Transverse colon (tissue), 4 donors: ENCODE results near the gene MEN1. TPM values are rescaled to one million over a fixed set of nuclear protein-coding genes. Genes with fewer than 3 reads are reported as not detected.

Experiments used
- DNase-seq: peaks from one replicate; pipeline ENCODE4 v3.0.0-alpha.2; 2019
- H3K27ac ChIP-seq, 4 donors: fragments of 200-600 bp; sonication (generic); 2 replicates each; pipeline ENCODE4 v1.5.1; 2016 to 2018; ENCODE audit warnings: inconsistent platforms in 4 of 4
- H3K27me3 ChIP-seq: fragments of 200-600 bp; sonication (generic); 2 replicates; pipeline ENCODE4 v1.5.1; 2017; ENCODE audit warnings: inconsistent platforms
- H3K36me3 ChIP-seq, 4 donors: fragments of 200-600 bp; sonication (generic); 2 replicates each; pipeline ENCODE4 v1.5.1; 2017 to 2019; ENCODE audit warnings: inconsistent platforms in 4 of 4
- H3K4me1 ChIP-seq, 4 donors: fragments of 200-600 bp; sonication (generic); 2 replicates each; pipeline ENCODE4 v1.5.1; 2017 to 2020; ENCODE audit warnings: inconsistent platforms in 4 of 4
- H3K4me3 ChIP-seq, 4 donors: fragments of 200-600 bp; sonication (generic); 1 replicate in 1 of 4; 2 replicates in 3 of 4; pipeline versions ENCODE4 v1.5.1 to v1.6.1; 2017 to 2019; ENCODE audit warnings: inconsistent platforms in 4 of 4
- H3K9me3 ChIP-seq, 2 donors: fragments of 200-600 bp; sonication (generic); 2 replicates each; pipeline ENCODE4 v1.5.1; 2017 to 2019; ENCODE audit warnings: inconsistent platforms in 2 of 2
- EP300 ChIP-seq: sonication (generic); formaldehyde crosslinking; IDR thresholded peaks from one replicate; pipeline ENCODE4 v1.6.1; 2017; ENCODE audit warnings: antibody characterized with exemption, low read depth
- POLR2A ChIP-seq: fragments of 450-650 bp; IDR thresholded peaks from one replicate; pipeline ENCODE4 v1.6.1; 2016; ENCODE audit warnings: antibody characterized with exemption, mild to moderate bottlenecking, moderate library complexity
- POLR2AphosphoS5 ChIP-seq, 3 donors: sonication (generic); formaldehyde crosslinking; IDR thresholded peaks; one replicate each; pipeline ENCODE4 v1.6.1; 2016; ENCODE audit warnings: antibody characterized with exemption in 3 of 3
- WGBS, 2 donors: methylation state at CpG; one replicate each; pipeline ENCODE4 v1.1.5; 2018; ENCODE audit warnings: low coverage in 1 of 2; 5-methylcytosine and 5-hydroxymethylcytosine counted together
- in situ Hi-C, 4 donors: fragments of 200-750 bp; cut with MboI; loops; one replicate each; pipeline versions ENCODE4 v1.15.0 to v1.15.1; 2017; ENCODE audit warnings: low sequenced_read_pairs in 3 of 4, low pct_ligation_motif_present in 1 of 4, low pct_unique_long_range_greater_than_20kb in 1 of 4
- intact Hi-C: fragments of 100-400 bp; cut with DNase I; formaldehyde crosslinking; loops from one replicate; pipeline ENCODE4 v1.15.1; 2023; ENCODE audit warnings: low total_unique reads
- total RNA-seq, 4 donors: library from RNA; depleted of rRNA; stranded (reverse); fragments of >200 nt; gene quantifications; one replicate each; pipeline ENCODE4 v1.1.0, GENCODE V29; 2016
- TF ChIP-seq, protein P1 (sequence below), 5 experiments: fragments of 200-600 bp in 3 of 5; fragments of 450-650 bp in 2 of 5; sonication (generic) in 3 of 5; IDR thresholded peaks; 1 replicate in 2 of 5; 2 replicates in 3 of 5; pipeline ENCODE4 v1.5.1; 2016 to 2017; ENCODE audit warnings: antibody characterized with exemption in 5 of 5, inconsistent platforms in 3 of 5, mild to moderate bottlenecking in 2 of 5, moderate library complexity in 1 of 5

MEN1 gene
- total RNA-seq, 4 donors from 2014 or later, result 19.5 to 30.3 (median 25.4) TPM

DNA sequence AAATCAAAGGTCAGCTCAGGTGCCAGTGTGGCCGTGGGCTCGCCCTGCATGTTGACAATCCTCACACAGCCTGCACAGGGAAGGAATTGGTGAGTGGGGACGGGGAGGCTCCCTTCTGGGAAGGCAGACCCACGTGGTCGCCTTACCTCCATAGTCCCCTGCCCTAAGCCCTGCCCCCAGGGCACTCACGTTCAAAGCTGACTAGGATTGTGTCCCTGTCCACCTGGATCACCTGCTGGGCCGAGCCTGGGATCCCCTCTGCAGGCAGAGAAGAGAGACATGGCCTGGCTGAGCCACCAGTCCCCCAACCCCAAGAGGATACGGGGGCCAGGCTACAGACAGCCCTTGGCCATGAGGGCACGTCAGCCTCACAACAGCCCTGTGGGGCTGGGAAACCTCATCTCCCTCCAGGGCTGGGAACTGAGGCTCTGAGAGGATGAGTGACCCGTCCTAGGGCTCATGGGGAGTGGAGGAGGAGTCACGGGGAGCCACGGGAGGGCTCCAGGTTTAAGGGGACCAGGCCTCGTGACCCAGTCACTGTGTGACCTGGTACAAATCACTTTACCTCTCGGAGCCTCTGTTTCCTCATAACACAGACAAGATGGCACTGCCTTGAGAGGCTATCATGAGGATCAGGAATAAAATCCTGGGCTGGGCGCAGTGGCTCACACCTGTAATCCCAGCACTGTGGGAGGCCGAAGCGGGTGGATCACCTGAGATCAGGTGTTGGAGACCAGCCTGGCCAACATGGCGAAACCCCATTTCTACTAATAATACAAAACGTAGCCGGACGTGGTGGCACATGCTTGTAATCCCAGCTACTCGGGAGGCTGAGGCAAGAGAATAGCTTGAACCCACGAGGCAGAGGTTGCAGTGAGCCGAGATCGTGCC, 19.9 kb downstream of the MEN1 start:
- TF ChIP-seq POLR2AphosphoS5 (IDR thresholded peaks at IDR 0.05), result no peak
- TF ChIP-seq, protein P1, sequence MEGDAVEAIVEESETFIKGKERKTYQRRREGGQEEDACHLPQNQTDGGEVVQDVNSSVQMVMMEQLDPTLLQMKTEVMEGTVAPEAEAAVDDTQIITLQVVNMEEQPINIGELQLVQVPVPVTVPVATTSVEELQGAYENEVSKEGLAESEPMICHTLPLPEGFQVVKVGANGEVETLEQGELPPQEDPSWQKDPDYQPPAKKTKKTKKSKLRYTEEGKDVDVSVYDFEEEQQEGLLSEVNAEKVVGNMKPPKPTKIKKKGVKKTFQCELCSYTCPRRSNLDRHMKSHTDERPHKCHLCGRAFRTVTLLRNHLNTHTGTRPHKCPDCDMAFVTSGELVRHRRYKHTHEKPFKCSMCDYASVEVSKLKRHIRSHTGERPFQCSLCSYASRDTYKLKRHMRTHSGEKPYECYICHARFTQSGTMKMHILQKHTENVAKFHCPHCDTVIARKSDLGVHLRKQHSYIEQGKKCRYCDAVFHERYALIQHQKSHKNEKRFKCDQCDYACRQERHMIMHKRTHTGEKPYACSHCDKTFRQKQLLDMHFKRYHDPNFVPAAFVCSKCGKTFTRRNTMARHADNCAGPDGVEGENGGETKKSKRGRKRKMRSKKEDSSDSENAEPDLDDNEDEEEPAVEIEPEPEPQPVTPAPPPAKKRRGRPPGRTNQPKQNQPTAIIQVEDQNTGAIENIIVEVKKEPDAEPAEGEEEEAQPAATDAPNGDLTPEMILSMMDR (IDR thresholded peaks at IDR 0.05), result no peak
- no peak for TF ChIP-seq EP300
- no peak for TF ChIP-seq POLR2A
- peaks cover 0 to 13% (median 0%) of the 10 kb centered on the region in 4 donors for H3K4me1 ChIP-seq
- no peaks in the 10 kb centered on the region for H3K36me3 ChIP-seq
- no peak for DNase-seq
- H3K4me3 ChIP-seq, result no peak overlapping the region
- in situ Hi-C loops (no loop called here), intact Hi-C loops (no loop called here)
- no peaks in the 10 kb centered on the region for H3K27me3 ChIP-seq
- no peak overlapping the region for H3K27ac ChIP-seq
- WGBS, 2 donors, result 84% methylated on average over 25 of the region's 25 CpGs; no CpG with 5 or more reads in 1 of the 2 donors
- no peaks in the 10 kb centered on the region for H3K9me3 ChIP-seq

DNA sequence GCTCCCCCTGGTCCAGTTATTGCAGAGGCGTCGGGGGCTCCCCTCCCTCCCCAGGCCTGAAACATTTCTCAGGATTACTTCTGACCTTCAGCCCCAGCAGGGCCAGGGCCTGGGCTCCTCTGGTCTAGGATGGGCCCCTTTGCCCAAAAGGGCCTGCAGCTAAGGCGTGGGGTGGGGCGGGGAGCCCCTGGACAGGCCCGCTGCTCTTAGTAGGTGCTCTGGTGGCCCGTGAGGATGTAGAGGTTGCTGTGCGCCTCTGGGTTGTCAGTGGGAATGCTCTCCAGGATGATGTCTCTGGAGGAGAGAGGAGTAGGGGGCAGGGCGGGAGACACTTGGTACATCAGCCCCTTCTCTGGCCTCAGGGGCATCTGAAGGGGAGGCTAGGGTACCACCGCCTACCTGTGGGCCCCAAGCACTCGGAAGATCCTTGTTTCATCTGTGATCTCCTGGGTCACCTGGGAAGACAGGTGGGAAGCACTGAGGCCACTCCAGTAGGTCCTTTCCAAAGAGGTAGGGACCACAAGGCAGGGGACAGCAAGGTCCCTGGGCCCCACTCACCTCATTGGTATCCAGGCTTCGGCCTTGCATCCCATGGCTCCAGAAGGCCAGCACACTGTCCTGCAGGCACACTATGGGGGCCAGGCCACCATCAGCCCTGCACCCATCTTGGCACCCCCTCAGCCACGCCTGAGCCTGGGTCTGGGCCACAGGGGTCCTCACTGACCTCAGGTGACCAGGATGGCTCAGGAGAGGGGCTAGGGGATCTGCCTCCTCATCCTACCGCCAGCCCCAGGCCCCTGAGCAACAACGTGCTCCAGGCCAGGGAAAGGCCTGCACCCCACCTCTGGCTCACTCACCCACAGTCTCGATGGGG, 20.8 kb downstream of the MEN1 start:
- H3K9me3 ChIP-seq, result no peaks in the 10 kb centered on the region
- WGBS, 2 donors, result 92 to 93% methylated on average over 3 to 13 of the region's 15 CpGs
- no peak overlapping the region for H3K27ac ChIP-seq
- no peaks in the 10 kb centered on the region for H3K27me3 ChIP-seq
- no peak overlapping the region for H3K4me3 ChIP-seq
- no peak for DNase-seq
- intact Hi-C loops, result no loop called here
- no peaks in the 10 kb centered on the region for H3K36me3 ChIP-seq
- in situ Hi-C loops, result no loop called here
- TF ChIP-seq POLR2AphosphoS5 (IDR thresholded peaks at IDR 0.05), result no peak
- TF ChIP-seq EP300, result no peak
- H3K4me1 ChIP-seq, result peaks cover 0 to 19% (median 2%) of the 10 kb centered on the region in 4 donors

DNA sequence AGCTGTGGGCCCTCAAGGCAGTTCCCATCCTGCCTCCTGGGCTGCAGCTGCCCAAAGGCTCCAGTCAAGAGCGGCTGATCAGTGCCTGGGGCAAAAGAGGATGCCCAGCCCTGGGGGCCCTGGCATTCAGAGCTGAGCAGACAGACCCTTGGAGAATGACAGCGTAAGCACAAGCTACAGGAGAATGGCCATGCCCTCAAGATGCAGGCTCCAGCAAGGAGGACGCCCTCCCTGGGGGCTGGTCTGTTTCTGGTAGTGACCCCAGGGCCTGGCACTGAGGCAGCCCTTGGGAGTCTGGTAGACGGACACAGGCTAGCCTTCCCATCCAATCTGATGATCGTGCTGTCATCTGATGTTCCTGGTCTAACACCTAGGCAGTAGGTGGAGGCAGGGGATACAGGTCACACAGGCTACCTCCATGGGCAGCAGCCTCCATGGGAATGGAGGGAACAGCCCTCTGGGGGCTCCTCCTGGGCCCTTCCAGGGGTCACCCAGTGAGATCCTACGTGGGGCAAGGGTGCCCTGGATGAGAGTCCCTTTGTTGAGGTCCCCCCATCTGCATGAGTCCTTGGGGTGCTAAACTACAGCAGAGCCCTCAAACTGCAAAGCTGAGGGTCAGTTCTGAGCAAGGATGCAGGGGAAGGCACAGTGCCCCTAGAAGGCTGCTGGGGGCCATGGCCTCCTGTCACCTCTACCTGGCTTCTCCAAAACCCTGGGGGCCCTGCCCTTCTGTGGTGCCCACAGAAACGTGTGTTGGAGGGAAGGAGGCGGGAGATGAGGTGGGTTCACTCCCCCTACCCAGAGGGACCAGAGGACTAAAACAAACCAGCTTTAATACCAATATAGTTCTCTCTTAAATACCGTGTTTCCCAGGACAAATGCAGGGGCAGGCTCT, 21.8 kb downstream of the MEN1 start:
- no peak for DNase-seq
- in situ Hi-C loops, result no loop called here
- intact Hi-C loops, result no loop called here

More for the DNA sequence above, 21.8 kb downstream of the MEN1 start:
- TF ChIP-seq EP300, result no peak
- TF ChIP-seq, protein P1 (IDR thresholded peaks at IDR 0.05), result no peak
- no peak for TF ChIP-seq POLR2AphosphoS5 (IDR thresholded peaks at IDR 0.05)
- TF ChIP-seq POLR2A, result no peak
- no peaks in the 10 kb centered on the region for H3K9me3 ChIP-seq
- H3K4me3 ChIP-seq, result no peak overlapping the region
- peaks cover 0 to 21% (median 3%) of the 10 kb centered on the region in 4 donors for H3K4me1 ChIP-seq
- H3K27me3 ChIP-seq, result no peaks in the 10 kb centered on the region
- WGBS, 2 donors, result 88 to 100% methylated on average over 1 to 8 of the region's 9 CpGs
- no peaks in the 10 kb centered on the region for H3K36me3 ChIP-seq
- no peak overlapping the region for H3K27ac ChIP-seq
